Neuronal stem cell (in vitro differentiated cells): Measurements from ENCODE around the gene GNPTG.

Source experiments
- DNase-seq: peaks from one replicate; pipeline ENCODE4 v3.0.0-alpha.2; 2013; ENCODE audit warnings: low spot score
- H2AFZ ChIP-seq: one replicate; pipeline ENCODE4 v1.6.1; 2013; ENCODE audit warnings: mild to moderate bottlenecking, low read length, inconsistent platforms
- H2AK5ac ChIP-seq: 2 replicates; pipeline ENCODE4 v1.6.1; 2013; ENCODE audit warnings: low read depth, mild to moderate bottlenecking, inconsistent platforms, low read length, moderate library complexity, mixed read lengths
- H2BK120ac ChIP-seq: 2 replicates; pipeline ENCODE4 v1.6.1; 2013; ENCODE audit warnings: low read depth, mild to moderate bottlenecking, inconsistent platforms, low read length, moderate library complexity, mixed read lengths
- H2BK12ac ChIP-seq: one replicate; pipeline ENCODE4 v1.6.1; 2013; ENCODE audit warnings: low read length, inconsistent platforms
- H2BK15ac ChIP-seq: 2 replicates; pipeline ENCODE4 v1.6.1; 2013; ENCODE audit warnings: mild to moderate bottlenecking, low read length, inconsistent platforms, mixed read lengths
- H2BK5ac ChIP-seq: one replicate; pipeline ENCODE4 v1.6.1; 2013; ENCODE audit warnings: inconsistent platforms, mild to moderate bottlenecking, low read length, moderate library complexity
- H3K14ac ChIP-seq: one replicate; pipeline ENCODE4 v1.6.1; 2013; ENCODE audit warnings: low read length, inconsistent platforms
- H3K18ac ChIP-seq: 2 replicates; pipeline ENCODE4 v1.6.1; 2013; ENCODE audit warnings: low read length, inconsistent platforms
- H3K23ac ChIP-seq: 2 replicates; pipeline ENCODE4 v1.6.1; 2013; ENCODE audit warnings: low read depth, mild to moderate bottlenecking, mixed read lengths, low read length, inconsistent platforms; ENCODE audit not compliant: poor library complexity
- H3K27ac ChIP-seq: replicated peaks from 3 replicates; pipeline ENCODE4 v1.5.1; 2013; ENCODE audit warnings: low read length, inconsistent platforms
- H3K27me3 ChIP-seq, 3 experiments: 2 replicates each; pipeline ENCODE4 v1.6.1; 2013; ENCODE audit warnings: low read length in 3 of 3, mild to moderate bottlenecking in 2 of 3, inconsistent platforms in 1 of 3, low read depth in 1 of 3, mixed read lengths in 1 of 3, moderate library complexity in 1 of 3; ENCODE audit not compliant: control insufficient read depth in 3 of 3, insufficient read depth in 3 of 3
- H3K36me3 ChIP-seq, 2 donors: replicated peaks in 1 of 2; 2 replicates each; pipeline ENCODE4 v1.6.1; 2013; ENCODE audit warnings: low read length in 2 of 2; ENCODE audit not compliant: control insufficient read depth in 2 of 2, insufficient read depth in 2 of 2
- H3K4ac ChIP-seq: 2 replicates; pipeline ENCODE4 v1.6.1; 2013; ENCODE audit warnings: inconsistent platforms, mild to moderate bottlenecking, low read length, moderate library complexity
- H3K4me1 ChIP-seq, 2 donors: 1 replicate in 1 of 2; 2 replicates in 1 of 2; pipeline ENCODE4 v1.6.1; 2013; ENCODE audit warnings: low read length in 2 of 2, low read depth in 1 of 2; ENCODE audit not compliant: control insufficient read depth in 2 of 2, insufficient read depth in 1 of 2
- H3K4me2 ChIP-seq: one replicate; pipeline ENCODE4 v1.6.1; 2013; ENCODE audit warnings: mild to moderate bottlenecking, low read length, inconsistent platforms; ENCODE audit not compliant: insufficient read depth, poor library complexity, severe bottlenecking
- H3K4me3 ChIP-seq, 2 donors: 2 replicates each; pipeline ENCODE4 v1.5.1; 2013; ENCODE audit warnings: low read length in 2 of 2, mild to moderate bottlenecking in 2 of 2, inconsistent platforms in 1 of 2, moderate library complexity in 1 of 2
- H3K79me1 ChIP-seq: one replicate; pipeline ENCODE4 v1.6.1; 2013; ENCODE audit warnings: low read depth, mild to moderate bottlenecking, inconsistent platforms, low read length, moderate library complexity
- H3K9ac ChIP-seq: one replicate; pipeline ENCODE4 v1.6.1; 2013; ENCODE audit warnings: mild to moderate bottlenecking, low read depth, low read length, inconsistent platforms; ENCODE audit not compliant: poor library complexity
- H3K9me3 ChIP-seq, 2 donors: replicated peaks in 1 of 2; 2 replicates each; pipeline versions ENCODE3 to v1.6.1; 2013; ENCODE audit warnings: low read length in 2 of 2, mild to moderate bottlenecking in 2 of 2, inconsistent platforms in 1 of 2, low read depth in 1 of 2, mixed read lengths in 1 of 2, moderate library complexity in 1 of 2; ENCODE audit not compliant: control insufficient read depth in 2 of 2, insufficient read depth in 1 of 2
- H4K8ac ChIP-seq: one replicate; pipeline ENCODE4 v1.6.1; 2013; ENCODE audit warnings: low read depth, mild to moderate bottlenecking, inconsistent platforms, low read length, moderate library complexity
- H4K91ac ChIP-seq: one replicate; pipeline ENCODE4 v1.6.1; 2013; ENCODE audit warnings: low read length, low read depth, mild to moderate bottlenecking, inconsistent platforms; ENCODE audit not compliant: poor library complexity
- WGBS, 2 donors: extraction: QIAGEN DNeasy Blood & Tissue Kit; methylation state at CpG; one replicate each; pipeline ENCODE4 v1.1.7; 2013; ENCODE audit warnings: missing lambda C conversion rate in 2 of 2, mixed read lengths in 1 of 2; ENCODE audit not compliant: insufficient read length in 2 of 2, insufficient replicate concordance in 1 of 2; ENCODE audit errors: extremely low coverage in 2 of 2; 5-methylcytosine and 5-hydroxymethylcytosine counted together

GNPTG gene

DNA sequence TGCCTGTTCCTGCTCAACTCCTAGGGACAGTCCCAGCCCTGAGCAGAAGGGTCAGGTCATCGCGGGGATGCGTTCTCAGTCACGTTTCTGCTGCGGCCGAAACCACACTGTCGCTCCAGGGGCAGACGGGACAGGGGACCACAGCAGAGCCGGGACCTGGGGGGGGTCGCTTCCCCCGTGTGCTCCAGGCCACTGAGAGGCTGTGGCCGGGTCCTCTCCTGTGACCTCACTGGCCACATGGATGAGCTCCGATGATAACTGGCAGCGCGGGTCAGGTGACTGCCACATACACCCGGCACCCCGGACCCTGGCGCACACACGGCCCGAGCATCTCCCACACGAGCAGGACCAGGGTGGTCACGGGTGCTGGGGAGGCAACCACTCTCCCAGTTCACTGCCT lies 12.8 kb downstream of the GNPTG start:
- Histone ChIP-seq H2AK5ac (no peak overlapping the region), H3K14ac (no peak overlapping the region), H3K9me3 (peaks cover 0 to 2% of the 10 kb centered on the region in 2 donors), H3K27ac (no peak overlapping the region), H4K91ac (no peak overlapping the region), H2AFZ (no peak overlapping the region), H3K23ac (no peak overlapping the region), H2BK15ac (no peak overlapping the region), H3K4me3 (peak overlapping the region in 1 of 2 donors; percentile 34), H3K79me1 (peaks cover 14% of the 10 kb centered on the region), H4K8ac (no peak overlapping the region), H2BK120ac (no peak overlapping the region), H3K4ac (no peak overlapping the region), H2BK5ac (no peak overlapping the region), H2BK12ac (no peak overlapping the region), H3K18ac (no peak overlapping the region), H3K4me1 (no peaks in the 10 kb centered on the region), H3K27me3 (no peaks in the 10 kb centered on the region), H3K4me2 (no peak overlapping the region), H3K36me3 (peaks cover 35 to 65% of the 10 kb centered on the region in 2 donors), H3K9ac (no peak overlapping the region)
- WGBS, 2 donors, result no CpG with 5 or more reads among the region's 22 CpGs
- no peak for DNase-seq

GRCh38 chr16:1366060-1366711 lies 14.5 kb downstream of the GNPTG start:
- peaks cover 37 to 60% of the 10 kb centered on the region in 2 donors for H3K36me3 ChIP-seq

GRCh38 chr16:1366712-1367299 lies 15.1 kb downstream of the GNPTG start:
- no peaks in the 10 kb centered on the region for H3K4me1 ChIP-seq
- H3K27ac ChIP-seq, result no peak overlapping the region

More at GRCh38 chr16:1366060-1366711, 14.5 kb downstream of the GNPTG start:
- Histone ChIP-seq H3K4me3 (no peak overlapping the region), H2AK5ac (no peak overlapping the region), H2BK12ac (no peak overlapping the region), H2AFZ (no peak overlapping the region), H4K91ac (no peak overlapping the region), H3K9me3 (peaks cover 0 to 2% of the 10 kb centered on the region in 2 donors), H2BK5ac (no peak overlapping the region), H3K14ac (peak overlapping the region; percentile 56), H2BK15ac (no peak overlapping the region), H3K4ac (no peak overlapping the region), H2BK120ac (no peak overlapping the region), H4K8ac (peak overlapping the region; percentile 65), H3K4me1 (no peaks in the 10 kb centered on the region), H3K27me3 (no peaks in the 10 kb centered on the region), H3K27ac (no peak overlapping the region), H3K18ac (no peak overlapping the region), H3K4me2 (no peak overlapping the region), H3K9ac (peak overlapping the region; percentile 44), H3K23ac (peak overlapping the region; percentile 85), H3K79me1 (peaks cover 20% of the 10 kb centered on the region)
- DNase-seq, result no peak
- WGBS, 2 donors, result no CpG with 5 or more reads among the region's 29 CpGs

DNA sequence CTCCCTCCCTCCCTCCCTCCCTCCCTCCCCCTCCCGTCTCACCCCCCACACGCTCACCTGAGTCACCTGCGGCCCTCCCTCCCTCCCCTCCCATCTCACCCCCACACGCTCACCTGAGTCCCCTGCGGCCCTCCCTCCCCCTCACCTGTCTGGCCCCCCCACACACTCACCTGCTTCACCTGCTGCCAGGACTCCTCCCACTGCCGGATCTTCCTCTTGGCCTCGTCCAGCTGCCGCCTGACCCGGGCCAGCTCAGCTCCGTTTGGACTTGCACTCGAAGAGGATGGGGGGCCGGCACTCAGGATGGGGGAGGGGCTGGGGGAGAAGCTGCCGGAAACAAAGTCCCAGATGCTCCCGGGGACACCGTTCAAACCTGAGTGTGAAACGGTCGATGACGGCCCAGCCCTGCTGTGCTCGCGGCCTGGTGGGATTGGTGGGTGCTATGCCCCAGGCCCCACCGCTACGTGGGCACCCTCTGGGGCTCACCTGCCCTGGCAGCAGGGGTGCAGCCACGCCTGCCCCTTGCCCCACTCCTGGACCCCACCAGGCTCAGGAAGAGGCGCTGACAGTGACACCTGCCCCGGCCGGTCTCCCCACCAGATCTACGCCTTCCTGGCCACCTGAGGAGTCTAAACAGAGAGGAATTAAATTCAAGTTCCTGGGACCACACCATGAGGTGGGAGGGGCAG lies 15.9 kb downstream of the GNPTG start:
- no peak overlapping the region for H3K18ac ChIP-seq
- no peak overlapping the region for H3K4me3 ChIP-seq
- H3K79me1 ChIP-seq, result peaks cover 17% of the 10 kb centered on the region
- H2BK5ac ChIP-seq, result no peak overlapping the region
- H3K4ac ChIP-seq, result no peak overlapping the region
- H2BK120ac ChIP-seq, result no peak overlapping the region
- no peak overlapping the region for H4K8ac ChIP-seq
- H3K4me1 ChIP-seq, result no peaks in the 10 kb centered on the region
- no peak overlapping the region for H2BK12ac ChIP-seq
- H4K91ac ChIP-seq, result no peak overlapping the region
- H3K9ac ChIP-seq, result no peak overlapping the region
- peaks cover 33 to 54% of the 10 kb centered on the region in 2 donors for H3K36me3 ChIP-seq
- peaks cover 0 to 2% of the 10 kb centered on the region in 2 donors for H3K9me3 ChIP-seq
- WGBS, 2 donors, result no CpG with 5 or more reads among the region's 27 CpGs
- H3K4me2 ChIP-seq, result no peak overlapping the region
- H3K23ac ChIP-seq, result peak overlapping the region; percentile 55
- no peak overlapping the region for H2AFZ ChIP-seq
- no peak overlapping the region for H3K27ac ChIP-seq
- no peaks in the 10 kb centered on the region for H3K27me3 ChIP-seq
- no peak overlapping the region for H2AK5ac ChIP-seq
- no peak overlapping the region for H3K14ac ChIP-seq
- H2BK15ac ChIP-seq, result no peak overlapping the region
- DNase-seq, result no peak

More at GRCh38 chr16:1366712-1367299, 15.1 kb downstream of the GNPTG start:
- no peak for DNase-seq
- Histone ChIP-seq H2BK5ac (no peak overlapping the region), H3K36me3 (peaks cover 38 to 60% of the 10 kb centered on the region in 2 donors), H4K8ac (peak overlapping the region; percentile 65), H4K91ac (no peak overlapping the region), H2BK120ac (no peak overlapping the region), H3K9me3 (peaks cover 0 to 2% of the 10 kb centered on the region in 2 donors), H3K4me3 (no peak overlapping the region), H3K4ac (no peak overlapping the region), H2BK15ac (no peak overlapping the region), H3K27me3 (no peaks in the 10 kb centered on the region), H3K18ac (no peak overlapping the region), H3K23ac (peak overlapping the region; percentile 85), H2AFZ (no peak overlapping the region), H2BK12ac (no peak overlapping the region), H3K14ac (no peak overlapping the region), H2AK5ac (no peak overlapping the region), H3K4me2 (no peak overlapping the region), H3K9ac (peak overlapping the region; percentile 44), H3K79me1 (peaks cover 20% of the 10 kb centered on the region)
- WGBS, 2 donors, result no CpG with 5 or more reads among the region's 24 CpGs
